GM19099 (cell line): Measurements from ENCODE around the gene RPL36.

Experiments used
- POLR2A ChIP-seq: IDR thresholded peaks from 3 replicates; pipeline ENCODE4 v1.6.1; 2011; ENCODE audit warnings: low read depth; ENCODE audit not compliant: insufficient read length; ENCODE audit errors: extremely low read depth

The RPL36 gene

DNA sequence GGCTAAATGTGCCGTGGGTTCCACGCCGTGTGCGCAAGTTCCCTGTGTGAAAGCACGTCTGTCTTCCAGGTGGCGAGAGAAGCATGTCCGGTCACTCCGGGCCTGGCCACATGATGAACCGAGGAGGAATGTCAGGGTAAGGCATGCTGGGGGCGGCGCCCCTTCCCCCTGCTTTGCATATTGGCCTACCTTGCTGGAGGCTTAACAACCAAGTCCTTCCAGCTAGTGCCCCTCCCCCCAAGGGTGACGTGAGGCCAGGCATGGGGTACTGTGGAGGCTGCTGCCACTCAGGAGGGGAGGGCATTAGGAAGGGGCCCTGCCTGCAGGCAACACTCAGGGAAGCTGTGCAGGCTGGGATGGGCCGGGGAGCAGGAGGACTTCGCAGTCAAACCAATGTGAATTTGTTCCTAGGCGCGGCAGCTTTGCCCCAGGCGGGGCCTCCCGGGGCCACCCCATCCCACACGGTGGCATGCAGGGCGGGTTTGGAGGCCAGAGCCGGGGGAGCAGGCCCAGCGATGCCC, 22.3 kb upstream of the RPL36 start:
- no peak for TF ChIP-seq POLR2A

DNA sequence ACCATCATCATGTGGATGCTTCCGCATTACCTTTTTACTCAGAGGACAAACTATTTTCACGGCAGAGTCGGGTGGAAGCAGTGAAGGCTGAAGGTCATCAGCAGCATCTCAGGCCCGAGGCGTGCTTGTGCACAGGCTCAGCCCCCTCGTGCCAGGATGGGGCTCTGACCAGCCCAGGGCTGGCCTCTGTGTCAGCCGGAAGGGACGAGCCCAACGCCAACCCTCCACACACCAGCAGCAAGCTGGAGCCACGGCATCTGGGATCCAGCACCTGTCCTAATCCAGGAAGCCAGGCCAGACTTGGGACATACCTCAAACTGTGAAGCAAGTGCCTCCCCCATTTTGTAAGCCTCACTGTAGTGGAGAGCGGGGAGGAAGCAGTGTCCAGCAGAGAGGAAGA, 20.9 kb upstream of the RPL36 start:
- TF ChIP-seq POLR2A = no peak

DNA sequence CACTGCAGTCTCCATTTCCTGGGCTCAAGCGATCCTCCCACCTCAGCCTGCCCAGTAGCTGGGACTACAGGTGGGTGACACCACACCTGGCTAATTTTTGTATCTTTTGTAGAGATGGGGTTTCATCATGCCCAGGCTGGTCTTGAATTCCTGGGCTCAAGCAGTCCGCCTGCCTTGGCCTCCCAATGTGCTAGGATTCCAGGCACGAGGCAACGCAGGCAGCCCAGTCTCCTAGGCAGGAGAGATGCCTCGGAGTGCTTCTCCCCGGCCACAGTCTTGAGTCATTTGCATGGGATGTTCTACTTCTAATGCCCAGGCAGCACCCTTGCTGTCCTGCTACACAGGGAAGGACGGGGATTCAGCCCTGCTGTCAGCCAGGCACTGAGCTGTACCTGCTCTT, 18.5 kb upstream of the RPL36 start:
- no peak for TF ChIP-seq POLR2A

DNA sequence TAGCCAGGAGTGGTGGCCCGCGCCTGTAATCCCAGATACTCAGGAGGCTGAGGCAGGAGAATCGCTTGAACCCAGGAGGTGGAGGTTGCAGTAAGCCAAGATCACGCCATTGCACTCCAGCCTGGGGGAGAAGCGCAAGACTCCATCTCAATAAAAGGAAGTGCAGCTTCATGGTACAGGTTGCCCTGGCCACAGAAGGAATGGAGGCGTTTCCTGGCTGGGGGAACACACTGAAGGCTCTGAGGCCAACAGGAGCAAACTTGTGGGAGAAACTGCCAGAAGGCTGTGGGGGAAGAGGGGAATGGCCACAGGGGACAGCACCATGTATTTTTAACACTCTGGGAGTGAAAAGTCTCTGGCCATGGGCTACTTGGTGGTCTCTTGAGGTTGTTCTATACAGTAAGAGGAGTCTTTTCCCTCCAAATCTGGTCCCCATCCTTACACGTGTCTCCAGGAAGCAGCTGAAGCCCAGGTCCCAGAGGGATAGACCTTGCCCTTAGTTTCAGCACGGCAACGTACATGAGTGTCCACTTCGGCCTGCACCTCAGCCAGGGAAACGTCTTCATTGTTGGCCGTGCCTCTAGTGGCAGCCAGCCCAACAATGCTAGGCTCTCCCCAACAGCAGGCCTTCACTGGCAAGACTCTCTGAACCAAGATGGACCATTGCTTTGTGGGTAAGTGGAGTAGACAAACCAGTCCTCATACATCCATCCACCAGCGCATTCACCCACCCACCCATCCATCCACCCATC, 17.2 kb upstream of the RPL36 start:
- no peak for TF ChIP-seq POLR2A

DNA sequence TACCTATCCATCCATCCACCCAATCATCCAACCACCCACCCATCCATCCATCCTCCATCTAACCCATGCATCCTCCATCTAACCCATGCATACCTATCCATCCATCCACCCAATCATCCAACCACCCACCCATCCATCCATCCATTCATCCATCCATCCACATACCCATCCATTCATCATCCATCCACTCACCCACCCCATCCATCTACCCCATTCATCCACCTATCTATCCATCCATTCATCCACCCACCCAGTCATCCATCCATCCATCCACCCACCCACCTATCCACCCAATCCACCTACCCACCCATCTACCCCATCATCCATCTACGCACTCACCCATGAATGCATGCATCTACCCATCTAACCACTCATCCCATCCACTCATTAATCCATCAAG, 16.3 kb upstream of the RPL36 start:
- TF ChIP-seq POLR2A = no peak

DNA sequence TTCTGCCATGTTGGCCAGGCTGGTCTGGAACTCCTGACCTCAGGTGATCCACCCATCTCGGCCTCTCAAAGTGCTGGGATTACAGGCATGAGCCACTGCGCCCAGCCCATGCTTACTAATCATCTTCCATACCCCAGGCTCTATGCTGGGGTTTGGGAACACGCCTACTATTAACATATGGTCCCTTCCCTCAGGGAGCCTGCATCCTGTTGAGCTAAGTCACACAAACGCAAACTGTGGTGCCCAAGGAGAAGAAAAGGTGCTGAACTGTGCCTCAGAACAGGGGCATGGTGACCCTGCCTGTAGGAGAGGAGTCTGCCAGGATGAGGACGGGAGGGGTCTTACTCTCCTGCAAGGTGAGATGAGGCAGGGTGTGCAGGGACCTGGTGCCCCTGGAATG, 15.4 kb upstream of the RPL36 start:
- TF ChIP-seq POLR2A = no peak

DNA sequence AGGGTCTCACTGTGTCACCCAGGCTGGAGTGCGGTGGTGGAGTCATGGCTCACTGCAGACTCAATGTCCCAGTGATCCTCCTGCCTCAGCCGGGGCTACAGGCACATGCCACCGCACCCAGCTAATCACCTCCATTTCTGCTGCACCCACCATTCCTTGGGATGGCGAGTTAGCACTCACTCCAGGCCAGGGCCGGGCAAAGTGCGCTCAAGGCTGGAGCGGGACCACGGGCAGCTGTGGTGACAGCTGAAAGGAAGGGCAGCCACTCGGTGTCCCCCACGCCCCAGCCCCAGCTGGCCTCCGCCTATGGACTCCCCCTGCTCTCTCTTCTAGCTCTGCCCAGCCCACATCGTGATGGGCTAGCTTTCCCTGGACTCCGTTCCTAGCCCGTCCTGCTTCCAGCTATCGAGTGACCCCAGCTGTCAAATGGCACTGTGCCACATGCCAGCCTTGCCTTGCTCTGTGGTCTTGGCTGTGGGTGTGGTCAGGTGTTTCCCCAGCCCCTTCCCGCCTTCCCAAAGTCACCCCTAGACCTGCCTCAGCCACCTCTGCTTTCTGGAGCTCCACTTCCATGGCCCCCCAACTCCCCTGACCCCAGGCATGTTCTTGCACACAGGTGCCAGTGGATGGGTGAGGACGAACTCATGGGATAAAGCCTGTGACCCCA, 13.9 kb upstream of the RPL36 start:
- no peak for TF ChIP-seq POLR2A

DNA sequence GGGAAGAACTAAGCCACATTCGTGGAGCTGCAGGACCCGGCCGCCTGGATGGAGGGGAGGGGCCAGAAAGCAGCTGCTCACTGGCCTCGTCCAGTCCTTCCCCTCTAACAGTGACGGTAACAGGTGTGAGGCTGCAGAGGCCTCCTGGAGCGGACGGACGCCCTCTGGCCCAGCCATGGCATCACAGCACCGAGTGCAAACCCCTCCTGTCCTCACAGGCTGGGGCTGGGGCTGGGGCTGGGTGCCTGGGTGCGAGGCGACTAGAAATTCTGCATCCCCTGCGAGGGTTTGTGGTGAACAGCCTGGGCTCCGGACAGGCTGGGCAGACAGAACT, 13.4 kb upstream of the RPL36 start:
- TF ChIP-seq POLR2A = no peak

DNA sequence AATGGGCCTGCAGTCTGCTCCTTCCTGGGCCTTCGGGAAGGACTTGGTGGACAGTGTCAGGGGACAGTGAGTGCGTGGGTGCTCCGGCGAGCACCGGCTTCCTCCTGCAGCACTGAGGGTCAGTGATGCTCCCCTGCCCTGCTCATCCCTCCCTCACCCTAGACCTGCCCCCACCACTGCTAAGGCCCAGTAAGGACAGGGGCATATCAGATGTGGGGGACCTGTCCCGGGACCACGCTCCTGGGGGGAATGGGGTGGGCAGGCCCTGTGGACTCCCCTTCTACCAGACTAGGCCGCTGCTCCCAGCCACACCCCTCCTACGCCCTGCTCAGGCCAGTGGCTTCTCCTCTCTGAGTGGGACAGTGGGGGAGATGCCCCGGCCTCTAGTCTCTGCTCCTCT, 13.0 kb upstream of the RPL36 start:
- TF ChIP-seq POLR2A = no peak

DNA sequence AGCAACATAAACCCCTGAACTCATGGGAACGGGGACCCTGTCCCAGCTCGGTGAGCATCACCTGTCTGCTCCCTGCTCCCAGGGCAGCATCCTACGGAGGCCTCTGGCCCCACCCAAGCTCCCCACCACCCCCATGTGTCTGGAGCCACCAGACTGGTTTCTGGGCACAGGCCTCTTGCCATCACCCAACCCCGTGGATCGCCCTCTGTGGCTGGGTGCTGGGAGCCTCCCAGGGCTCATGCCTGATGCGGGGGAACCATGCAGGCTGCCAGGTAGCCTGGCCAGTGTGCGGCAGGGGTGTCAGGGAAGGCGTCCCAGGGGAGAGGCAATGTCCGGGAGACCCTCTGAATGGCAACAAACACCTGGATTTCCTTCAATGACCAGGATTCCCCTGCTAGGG, 12.5 kb upstream of the RPL36 start:
- no peak for TF ChIP-seq POLR2A

DNA sequence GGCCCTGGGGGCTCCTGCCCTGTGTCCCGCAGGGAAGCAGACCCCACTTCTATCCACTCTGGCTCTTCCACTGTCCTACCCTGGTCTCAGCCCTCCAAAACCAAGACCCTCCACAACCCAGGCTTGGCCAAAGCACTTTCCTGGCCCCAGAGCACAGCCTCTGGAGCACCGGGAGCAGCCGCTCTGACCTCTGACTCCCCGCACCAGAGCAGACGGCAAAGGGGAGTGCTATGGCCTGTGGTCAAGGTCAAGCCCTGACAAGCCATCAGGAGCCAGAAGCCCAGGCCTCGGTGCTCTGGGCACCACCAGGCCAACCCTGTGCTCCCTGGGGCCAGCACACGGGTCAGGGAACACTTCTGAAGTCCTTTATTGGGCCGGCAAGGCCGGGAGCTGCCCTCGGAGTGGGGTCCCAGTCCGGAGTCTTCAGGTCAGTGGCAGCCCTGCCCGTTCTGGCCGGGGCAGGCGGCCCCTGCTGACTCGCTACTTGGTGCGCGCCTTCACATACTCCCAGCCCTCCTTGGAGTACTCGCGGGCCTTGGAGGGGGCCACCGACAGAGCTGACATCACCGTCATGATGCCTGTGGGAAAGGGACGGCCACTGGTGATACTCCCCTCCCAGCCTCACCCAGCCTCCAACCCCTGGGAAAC, 11.9 kb upstream of the RPL36 start:
- TF ChIP-seq POLR2A = no peak

DNA sequence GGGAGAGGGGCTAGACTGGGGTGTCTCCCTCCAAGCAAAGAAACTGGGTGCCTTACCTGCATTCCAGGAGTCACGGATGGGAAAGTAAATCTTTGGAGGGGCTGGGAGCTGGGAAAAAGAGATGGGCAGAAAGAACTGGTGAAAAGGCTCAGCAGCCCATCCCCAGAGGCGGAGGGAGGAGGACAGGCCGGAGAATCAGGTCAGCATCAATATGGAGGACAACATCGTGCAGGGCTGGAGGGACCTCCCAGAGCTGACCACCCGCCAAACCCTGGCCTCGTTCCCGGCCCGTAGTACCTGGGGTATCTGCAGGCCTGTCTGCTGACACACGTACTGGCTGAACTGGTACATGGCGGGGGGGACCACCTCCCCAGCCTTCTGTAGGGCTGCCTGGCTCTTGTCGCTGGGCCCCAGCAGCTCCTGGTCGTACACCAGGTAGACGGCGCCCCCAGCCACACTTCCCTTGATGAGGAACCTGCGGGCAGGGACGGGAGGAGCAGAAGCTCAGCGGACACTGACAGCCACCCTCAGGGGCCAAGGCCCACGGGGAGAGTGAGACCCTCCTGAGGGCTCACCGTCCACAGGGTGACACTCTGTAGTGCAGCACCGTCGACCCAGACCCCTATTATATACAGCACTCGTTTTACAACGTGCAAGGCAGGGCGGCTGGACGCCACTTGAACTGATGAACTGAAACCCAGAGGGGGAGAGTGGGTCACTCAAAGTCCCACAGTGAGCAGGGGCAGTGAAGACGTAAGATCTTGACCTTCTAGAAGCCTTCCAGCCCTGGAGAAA, 10.6 kb upstream of the RPL36 start:
- no peak for TF ChIP-seq POLR2A

DNA sequence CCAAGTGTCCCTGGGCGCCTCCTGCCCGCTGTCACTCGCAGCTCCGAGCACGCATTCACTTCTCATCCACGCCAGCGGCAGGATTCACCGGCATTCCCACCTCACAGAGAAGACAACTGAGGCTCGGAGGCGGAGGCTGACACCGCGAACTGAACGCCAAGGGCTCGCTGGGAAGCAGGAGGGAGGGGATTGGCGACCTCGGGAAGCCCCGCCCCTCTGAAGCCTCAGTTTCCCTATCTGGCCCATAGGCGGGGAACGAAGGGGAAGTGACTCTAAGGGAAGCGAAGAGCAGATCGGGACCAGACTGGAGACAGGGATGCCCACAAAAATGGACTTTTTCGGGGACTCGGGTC, 10.0 kb upstream of the RPL36 start:
- TF ChIP-seq POLR2A = no peak

DNA sequence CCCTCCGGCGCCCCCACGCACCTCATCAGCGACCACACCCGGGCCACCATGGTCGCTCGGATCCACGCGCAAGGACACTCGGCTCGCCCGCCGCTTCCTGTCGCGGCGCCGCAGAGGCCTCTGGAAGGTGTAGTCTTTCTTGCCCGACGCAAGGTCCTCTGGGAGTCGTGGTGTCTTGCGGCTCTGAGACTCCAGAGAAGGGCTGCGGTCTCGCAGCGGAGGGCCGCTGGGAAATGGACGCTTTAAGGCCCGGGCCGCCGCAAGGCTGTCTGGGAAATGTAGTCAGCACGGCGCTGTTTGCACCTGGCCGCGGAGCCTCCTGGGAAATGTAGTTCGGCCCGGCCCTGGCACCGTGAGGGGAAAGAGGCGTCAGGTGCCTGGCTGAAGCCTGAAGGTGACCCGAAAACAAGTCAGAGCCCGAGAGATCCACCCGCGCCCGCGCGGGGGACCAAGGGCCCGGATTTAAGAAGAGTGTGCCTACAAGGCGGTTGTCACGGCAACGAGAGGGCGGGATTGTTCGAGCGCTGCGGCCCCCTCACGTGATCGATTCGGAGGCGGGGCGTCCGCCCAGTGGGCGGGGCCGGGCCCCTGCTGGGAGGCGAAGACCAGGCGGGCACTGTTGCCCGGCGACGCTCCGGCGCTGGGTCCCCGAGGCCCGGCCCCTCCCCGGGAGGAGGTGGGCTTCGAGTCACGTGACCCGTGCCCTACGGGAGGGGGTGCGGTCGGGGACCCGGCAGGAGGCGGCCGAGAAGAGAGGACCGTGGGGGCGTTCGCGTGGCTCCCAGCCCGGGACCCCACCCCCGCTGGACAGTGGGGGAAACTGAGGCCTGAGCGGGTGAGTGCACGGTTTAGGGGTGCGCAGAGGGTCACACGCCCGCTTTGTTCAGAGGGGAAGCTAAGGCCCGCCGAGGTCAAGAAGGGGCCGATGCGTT, 9.4 kb upstream of the RPL36 start, which contains the start of the genes HSD11B1L and MICOS13:
Gene HSD11B1L, plus strand, starts transcription at position 591 of the 932 bp plus-strand sequence. CDS start 3,806 bp downstream, outside the sequence.
Gene MICOS13, minus strand, starts transcription at position 80 of the 932 bp plus-strand sequence. Its CDS starts 30 bp downstream, at position 50.
- peak; percentile 83 for TF ChIP-seq POLR2A
